Measurements from ENCODE around the gene BACH2. TPM values are rescaled to one million over a fixed set of nuclear protein-coding genes. Genes with fewer than 3 reads are reported as not detected.

Gene BACH2
- total and polyA plus RNA-seq, 2 of the 8 experiments (the other 6 are each of a cell fraction or from before 2014, with no cell fraction given) = 1.9 to 5.9 TPM

DNA sequence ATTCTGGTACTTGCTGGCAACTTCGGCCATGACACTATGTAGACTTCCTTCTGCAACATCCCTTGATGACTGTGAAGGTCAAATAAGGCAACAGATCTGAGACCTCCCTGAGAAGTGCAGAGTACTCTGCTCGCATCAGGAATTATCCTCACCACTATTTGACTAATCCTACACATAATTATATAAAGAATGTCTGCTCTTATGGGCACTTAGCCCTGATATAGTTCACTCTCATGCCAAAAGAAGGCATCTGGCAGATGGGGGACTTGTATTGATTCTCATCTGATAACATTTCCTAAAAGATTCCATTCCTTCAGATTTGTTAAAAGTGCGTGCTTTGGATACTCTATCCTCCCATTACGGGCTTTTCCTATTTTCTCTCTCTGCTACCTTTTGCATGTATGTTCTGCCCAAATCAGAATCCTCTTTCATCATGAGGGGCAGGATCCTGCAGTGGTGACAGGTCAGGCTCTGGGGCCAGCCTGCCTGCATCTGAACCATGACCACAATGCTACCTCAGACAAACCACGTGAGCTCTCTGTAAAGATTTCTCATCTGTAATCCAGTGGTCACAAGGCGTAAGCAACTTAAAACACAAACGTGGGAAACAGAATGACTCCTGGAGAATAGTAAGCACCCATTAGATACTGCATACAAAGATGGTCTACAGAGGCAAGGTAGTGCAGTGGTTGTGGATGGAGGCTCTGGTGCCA is 268.4 kb downstream of the BACH2 start (continued):
- TF ChIP-seq, protein P1, sequence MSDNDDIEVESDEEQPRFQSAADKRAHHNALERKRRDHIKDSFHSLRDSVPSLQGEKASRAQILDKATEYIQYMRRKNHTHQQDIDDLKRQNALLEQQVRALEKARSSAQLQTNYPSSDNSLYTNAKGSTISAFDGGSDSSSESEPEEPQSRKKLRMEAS (IDR thresholded peaks at IDR 0.05) = no peak
- no peak for TF ChIP-seq CREB1 (IDR thresholded peaks at IDR 0.05)
- TF ChIP-seq CHD1 (IDR thresholded peaks at IDR 0.05; ENCODE audit: low read depth, low read length) = no peak
- TF ChIP-seq POU5F1 (IDR thresholded peaks at IDR 0.05; ENCODE audit: low read depth, low read length) = no peak
- TF ChIP-seq CTBP2 (IDR thresholded peaks at IDR 0.05; ENCODE audit: borderline replicate concordance, insufficient read depth, insufficient read length, low read length) = no peak
- TF ChIP-seq TEAD4 (IDR thresholded peaks at IDR 0.05; ENCODE audit: low read depth, low read length) = no peak
- no peak for TF ChIP-seq EP300 (IDR thresholded peaks at IDR 0.05; ENCODE audit: borderline replicate concordance in 1 of 2, low read depth in 2 of 2, low read length in 2 of 2)
- TF ChIP-seq ZNF274 (IDR thresholded peaks at IDR 0.05; ENCODE audit: borderline replicate concordance, extremely low read depth, low read length) = no peak
- no peak for TF ChIP-seq TBP (IDR thresholded peaks at IDR 0.05; ENCODE audit: low read depth, low read length)
